ELR (cell line): ENCODE results near the gene BARHL1.

Experiments
- DNase-seq: peaks from one replicate; pipeline ENCODE4 v3.0.0-alpha.2; 2015; ENCODE audit warnings: low read depth

Gene BARHL1

GRCh38 chr9:132582276-132582785 lies at the start of gene BARHL1:
Gene BARHL1 (plus strand): TSS chr9:132582606. CDS start chr9:132582798, 192 bp downstream.
- no peak for DNase-seq

GRCh38 chr9:132534832-132535231 lies 47.6 kb upstream of the BARHL1 start:
- DNase-seq: no peak

GRCh38 chr9:132536124-132536523 lies 46.3 kb upstream of the BARHL1 start:
- DNase-seq: no peak

GRCh38 chr9:132537352-132537751 lies 45.1 kb upstream of the BARHL1 start:
- DNase-seq: no peak

- DNase-seq: no peak
Observed at GRCh38 chr9:132538071-132538470, 44.3 kb upstream of the BARHL1 start.

GRCh38 chr9:132539096-132539495 lies 43.3 kb upstream of the BARHL1 start:
- DNase-seq: no peak

- no peak for DNase-seq
Observed at GRCh38 chr9:132541051-132541450, 41.4 kb upstream of the BARHL1 start.

- no peak for DNase-seq
Observed at GRCh38 chr9:132541870-132542830, 40.3 kb upstream of the BARHL1 start.

- DNase-seq: no peak
Observed at GRCh38 chr9:132543251-132543650, 39.2 kb upstream of the BARHL1 start.

- DNase-seq: no peak
Observed at GRCh38 chr9:132543960-132544359, 38.4 kb upstream of the BARHL1 start.

- no peak for DNase-seq
Observed at GRCh38 chr9:132545578-132545977, 36.8 kb upstream of the BARHL1 start.

GRCh38 chr9:132546148-132547051 lies 36.0 kb upstream of the BARHL1 start:
- DNase-seq: peak; percentile 6

GRCh38 chr9:132547052-132547431 lies 35.4 kb upstream of the BARHL1 start:
- DNase-seq: no peak

GRCh38 chr9:132547436-132547835 lies 35.0 kb upstream of the BARHL1 start:
- DNase-seq: no peak

GRCh38 chr9:132547976-132548730 lies 34.3 kb upstream of the BARHL1 start:
- no peak for DNase-seq

GRCh38 chr9:132548751-132549640 lies 33.4 kb upstream of the BARHL1 start:
- peak; percentile 36 for DNase-seq

- no peak for DNase-seq
Observed at GRCh38 chr9:132551556-132551955, 30.9 kb upstream of the BARHL1 start.

- DNase-seq: no peak
Observed at GRCh38 chr9:132552041-132552440, 30.4 kb upstream of the BARHL1 start.

GRCh38 chr9:132554755-132555154 lies 27.7 kb upstream of the BARHL1 start:
- no peak for DNase-seq

GRCh38 chr9:132555528-132555927 lies 26.9 kb upstream of the BARHL1 start:
- DNase-seq: no peak

- no peak for DNase-seq
Observed at GRCh38 chr9:132556235-132556634, 26.2 kb upstream of the BARHL1 start.
